MCF 10A (cell line): ENCODE measurements around the gene C4orf50. TPM values are rescaled to one million over a fixed set of nuclear protein-coding genes. Genes with fewer than 3 reads are reported as not detected.

Source experiments
- BruUV-seq: library from RNA; stranded (reverse); fragments of 400-500 nt; replicated peaks from 2 replicates; lab custom pipeline; 2021; lab: Mats Ljungman, UMichigan
- CTCF ChIA-PET: fragments of 300-600 bp; sonication (Branson Sonifier 250); formaldehyde crosslinking; extraction: SDS; loops from one replicate; lab custom pipeline; 2021; ENCODE audit warnings: antibody characterized with exemption, inconsistent platforms; lab: Yijun Ruan, JAX
- POLR2A ChIA-PET: fragments of 300-600, 350-650 bp; sonication (Branson Sonifier 250); formaldehyde crosslinking; extraction: SDS; loops from one replicate; lab custom pipeline; 2020; ENCODE audit warnings: antibody characterized with exemption, inconsistent platforms; lab: Yijun Ruan, JAX
- DNase-seq: peaks from one replicate; pipeline ENCODE4 v3.0.0-alpha.2; 2018; ENCODE audit not compliant: unreplicated experiment
- H3K27ac Mint-ChIP-seq: one replicate; pipeline ENCODE4 v1.8.0; 2022; ENCODE audit warnings: mild to moderate bottlenecking, low read depth, mixed read lengths; ENCODE audit not compliant: unreplicated experiment
- H3K27me3 Mint-ChIP-seq: one replicate; pipeline ENCODE4 v1.8.0; 2022; ENCODE audit warnings: mixed read lengths; ENCODE audit not compliant: insufficient read depth, unreplicated experiment
- H3K36me3 Mint-ChIP-seq: one replicate; pipeline ENCODE4 v1.8.0; 2022; ENCODE audit warnings: mild to moderate bottlenecking, moderate library complexity, mixed read lengths; ENCODE audit not compliant: insufficient read depth, unreplicated experiment
- H3K4me1 Mint-ChIP-seq: one replicate; pipeline ENCODE4 v1.8.0; 2022; ENCODE audit warnings: mixed read lengths; ENCODE audit not compliant: insufficient read depth, unreplicated experiment
- H3K4me3 Mint-ChIP-seq: one replicate; pipeline ENCODE4 v1.8.0; 2022; ENCODE audit warnings: mild to moderate bottlenecking, moderate library complexity, mixed read lengths; ENCODE audit not compliant: unreplicated experiment
- H3K9me3 Mint-ChIP-seq: one replicate; pipeline ENCODE4 v1.8.0; 2022; ENCODE audit warnings: mixed read lengths; ENCODE audit not compliant: unreplicated experiment
- CTCF ChIP-seq: fragments of 200-600 bp; IDR thresholded peaks from one replicate; pipeline ENCODE4 v1.8.0; 2022; ENCODE audit warnings: antibody characterized with exemption, mild to moderate bottlenecking; ENCODE audit not compliant: unreplicated experiment
- intact Hi-C: fragments of 100-400 bp; cut with micrococcal nuclease; formaldehyde crosslinking; loops from 2 replicates; pipeline ENCODE4 v1.14.1; 2022
- total RNA-seq: library from RNA; stranded (reverse); gene quantifications from 2 replicates; pipeline ENCODE4 v1.2.3, GENCODE V29; 2022

The C4orf50 gene
- total RNA-seq, 1 experiment from 2014 or later, result not detected

GRCh38 chr4:6022607-6023288 lies 4.5 kb upstream of the C4orf50 start:
- Mint-ChIP-seq H3K27me3 (no peaks in the 10 kb centered on the region), H3K4me1 (no peaks in the 10 kb centered on the region), H3K36me3 (no peaks in the 10 kb centered on the region), H3K9me3 (peaks cover 16% of the 10 kb centered on the region), H3K4me3 (no peak overlapping the region), H3K27ac (no peak overlapping the region)
- TF ChIP-seq CTCF, result no peak
- ChIA-PET POLR2A (no interaction called here), CTCF (interaction anchor here (0.6 kb wide), 1 partner anchor 199 kb away, joined by 3 read pairs; no protein-coding TSS in a partner anchor)
- intact Hi-C loops, result no loop called here
- DNase-seq, result no peak
- BruUV-seq, result no TSS peak

GRCh38 chr4:6021831-6022606 lies 3.8 kb upstream of the C4orf50 start:
- Mint-ChIP-seq H3K27me3 (no peaks in the 10 kb centered on the region), H3K27ac (no peak overlapping the region), H3K4me3 (no peak overlapping the region), H3K9me3 (peaks cover 16% of the 10 kb centered on the region), H3K36me3 (no peaks in the 10 kb centered on the region), H3K4me1 (no peaks in the 10 kb centered on the region)
- TF ChIP-seq CTCF, result no peak
- intact Hi-C loops, result no loop called here
- DNase-seq, result no peak
- no TSS peak for BruUV-seq
- POLR2A ChIA-PET, result no interaction called here
- CTCF ChIA-PET, result interaction anchor here (0.7 to 3.9 kb wide), 2 partner anchors 11 to 191 kb away, joined by 3 to 22 read pairs; no protein-coding TSS in a partner anchor

- no peak for TF ChIP-seq CTCF
- no peak overlapping the region for H3K27ac Mint-ChIP-seq
- no peaks in the 10 kb centered on the region for H3K27me3 Mint-ChIP-seq
- DNase-seq, result no peak
- no TSS peak for BruUV-seq
- ChIA-PET CTCF (interaction anchor here (0.6 to 3.9 kb wide), 10 partner anchors 10 to 561 kb away, joined by 3 to 22 read pairs (median 5); no protein-coding TSS in a partner anchor), POLR2A (no interaction called here)
- intact Hi-C loops, result no loop called here
- no peak overlapping the region for H3K4me3 Mint-ChIP-seq
- H3K4me1 Mint-ChIP-seq, result no peaks in the 10 kb centered on the region
- peaks cover 16% of the 10 kb centered on the region for H3K9me3 Mint-ChIP-seq
- no peaks in the 10 kb centered on the region for H3K36me3 Mint-ChIP-seq
These were observed 2.4 kb upstream of the C4orf50 start for GRCh38 chr4:6020613-6021012.
